Heart right ventricle (tissue), 16 donors: ENCODE data around the gene GALNT7. TPM values are rescaled to one million over a fixed set of nuclear protein-coding genes. Genes with fewer than 3 reads are reported as not detected.

Experiments used
- ATAC-seq, 8 donors: fragments of 200-7000 bp; cut with Tn5 transposase; one replicate each; pipeline ENCODE4 v1.9.1; 2020; ENCODE audit warnings: mild to moderate bottlenecking in 8 of 8, moderate library complexity in 8 of 8, moderate number of reproducible peaks in 1 of 8
- DNase-seq, 2 donors: peaks; one replicate each; pipeline ENCODE4 v3.0.0-alpha.2; 2020
- H3K27ac ChIP-seq, 10 donors: fragments of 200-600 bp; sonication (generic) in 2 of 10; one replicate each; pipeline versions ENCODE4 v1.5.0 to v1.8.0; 2020 to 2022; ENCODE audit warnings: mild to moderate bottlenecking in 3 of 10
- H3K27me3 ChIP-seq, 7 donors: fragments of 200-600 bp; one replicate each; pipeline ENCODE4 v1.8.0; 2021 to 2022; ENCODE audit warnings: mild to moderate bottlenecking in 2 of 7
- H3K36me3 ChIP-seq, 9 donors: fragments of 200-600 bp; sonication (generic) in 1 of 9; one replicate each; pipeline versions ENCODE4 v1.5.0 to v1.8.0; 2020 to 2022; ENCODE audit warnings: mild to moderate bottlenecking in 2 of 9
- H3K4me1 ChIP-seq, 9 donors: fragments of 200-600 bp; sonication (generic) in 1 of 9; one replicate each; pipeline versions ENCODE4 v1.5.0 to v1.8.0; 2020 to 2022; ENCODE audit warnings: mild to moderate bottlenecking in 4 of 9
- H3K4me3 ChIP-seq, 10 donors: fragments of 200-600 bp; sonication (generic) in 2 of 10; one replicate each; pipeline versions ENCODE4 v1.5.0 to v1.8.0; 2020 to 2022; ENCODE audit warnings: mild to moderate bottlenecking in 7 of 10, moderate library complexity in 2 of 10
- H3K9me3 ChIP-seq, 11 donors: fragments of 200-600 bp in 10 of 11; sonication (generic) in 2 of 11; one replicate each; pipeline versions ENCODE4 v1.5.0 to v1.8.0; 2013 to 2022; ENCODE audit warnings: mild to moderate bottlenecking in 2 of 11, control low read depth in 1 of 11, moderate library complexity in 1 of 11
- WGBS, 2 donors: extraction: QIAGEN DNeasy Blood & Tissue Kit; methylation state at CpG; one replicate each; pipeline ENCODE4 v1.1.7; 2013; ENCODE audit warnings: inconsistent platforms in 1 of 2; 5-methylcytosine and 5-hydroxymethylcytosine counted together
- intact Hi-C, 10 donors: fragments of 100-400 bp; cut with DNase I; formaldehyde crosslinking; loops; one replicate each; pipeline versions ENCODE4 v1.11.1 to v1.14.2; 2022
- polyA plus RNA-seq, 2 donors: library from polyadenylated mRNA; stranded (reverse); fragments of 200-250 nt; gene quantifications; one replicate each; pipeline ENCODE4 v1.2.3, GENCODE V29; 2013
- total RNA-seq, 10 donors: library from RNA; stranded (reverse); fragmentation: NEBNext Ultra II Directional in 3 of 10; extraction: Animal tissue kit (Norgen Biotek cat#: 25700) in 3 of 10; gene quantifications; one replicate each; pipeline versions ENCODE4 v1.2.1 to v1.2.4, GENCODE V29; 2021 to 2023
- TF ChIP-seq, protein P1 (sequence below), 9 donors: fragments of 200-600 bp; sonication (generic) in 2 of 9; IDR thresholded peaks; one replicate each; pipeline versions ENCODE4 v1.5.0 to v1.8.0; 2021 to 2022; ENCODE audit warnings: antibody characterized with exemption in 9 of 9, mild to moderate bottlenecking in 5 of 9, moderate library complexity in 1 of 9
- donor health status: Arrhythmogenic right ventricular cardiomyopathy.
- donor health status: ischemic (EF 13 %, LVEDD 7.1; RV severe dilation, severe dysfunction).
- donor health status: healthy with polysubstance abuse.
- donor health status: DM: no; HTN: yes; CAD: no.
- donor health status: DM: no; HTN: no; CAD: no.
- donor health status: ischemic (EF 25% LVEDD 6.9; RV normal size, moderate dysfunction).
- donor health status: ischemic (EF 25% LVEDD 5.7; RV mildly dilated, moderate dysfunction).
- donor health status: healthy.
- donor health status: DM: yes; HTN: yes; CAD: no.
- donor health status: Ischemic cardiomyopathy.
- donor health status: ischemic (EF 35%, LVEDD 5.7; RV mildly dilated, moderate dysfunction).
- donor health status: nonischemic (EF 11% LVEDD 7.7; RV severe dilation, severe dysfunction).
- donor health status: DM: yes; HTN: yes; CAD: no.
- donor health status: PGD.
- donor health status: ischemic (EF 29% LVEDD 5.4; RV normal size, mild dysfunction).
- donor health status: nonischemic (EF 23%, LVEDD 6.1; RV moderate dilation, normal function).

Gene GALNT7
- total and polyA plus RNA-seq, 12 donors = 2.2 to 8.8 (median 5.3) TPM

DNA sequence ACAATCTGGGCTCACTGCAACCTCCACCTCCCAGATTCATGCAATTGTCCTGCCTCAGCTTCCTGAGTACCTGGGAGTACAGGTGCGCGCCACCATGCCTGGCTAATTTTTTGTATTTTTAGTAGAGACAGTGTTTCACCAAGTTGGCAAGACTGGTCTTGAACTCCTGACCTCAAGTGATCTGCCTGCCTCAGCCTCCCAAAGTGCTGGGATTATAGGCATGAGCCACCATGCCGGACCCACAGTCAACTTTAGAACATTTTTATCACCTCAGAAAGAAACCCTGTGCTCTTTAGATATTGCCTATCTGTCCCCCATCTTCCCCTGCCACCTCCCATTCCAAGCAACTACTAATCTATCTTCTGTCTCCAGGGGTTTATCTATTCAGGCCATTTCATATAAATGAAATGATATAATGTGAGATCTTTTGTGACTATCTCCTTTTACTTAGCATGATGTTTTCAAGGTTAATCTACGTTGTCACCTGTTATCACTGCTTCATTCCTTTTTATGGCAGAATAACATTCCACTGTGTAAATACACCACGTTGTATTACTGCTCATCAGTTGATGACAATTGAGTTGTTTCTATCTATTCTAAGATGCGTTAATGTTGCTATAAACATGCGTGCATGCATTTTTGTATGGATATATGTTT lies 44.3 kb upstream of the GALNT7 start:
- ATAC-seq (no peak), DNase-seq (no peak)
- Histone ChIP-seq H3K27me3 (no peaks in the 10 kb centered on the region), H3K9me3 (no peaks in the 10 kb centered on the region), H3K4me3 (no peak overlapping the region), H3K4me1 (peaks cover 0 to 15% (median 5%) of the 10 kb centered on the region in 9 donors), H3K36me3 (no peaks in the 10 kb centered on the region), H3K27ac (no peak overlapping the region)
- intact Hi-C loops = no loop called here
- whole genome bisulfite sequencing, 2 donors = 89 to 91% methylated on average over 7 of the region's 7 CpGs
- TF ChIP-seq, protein P1, sequence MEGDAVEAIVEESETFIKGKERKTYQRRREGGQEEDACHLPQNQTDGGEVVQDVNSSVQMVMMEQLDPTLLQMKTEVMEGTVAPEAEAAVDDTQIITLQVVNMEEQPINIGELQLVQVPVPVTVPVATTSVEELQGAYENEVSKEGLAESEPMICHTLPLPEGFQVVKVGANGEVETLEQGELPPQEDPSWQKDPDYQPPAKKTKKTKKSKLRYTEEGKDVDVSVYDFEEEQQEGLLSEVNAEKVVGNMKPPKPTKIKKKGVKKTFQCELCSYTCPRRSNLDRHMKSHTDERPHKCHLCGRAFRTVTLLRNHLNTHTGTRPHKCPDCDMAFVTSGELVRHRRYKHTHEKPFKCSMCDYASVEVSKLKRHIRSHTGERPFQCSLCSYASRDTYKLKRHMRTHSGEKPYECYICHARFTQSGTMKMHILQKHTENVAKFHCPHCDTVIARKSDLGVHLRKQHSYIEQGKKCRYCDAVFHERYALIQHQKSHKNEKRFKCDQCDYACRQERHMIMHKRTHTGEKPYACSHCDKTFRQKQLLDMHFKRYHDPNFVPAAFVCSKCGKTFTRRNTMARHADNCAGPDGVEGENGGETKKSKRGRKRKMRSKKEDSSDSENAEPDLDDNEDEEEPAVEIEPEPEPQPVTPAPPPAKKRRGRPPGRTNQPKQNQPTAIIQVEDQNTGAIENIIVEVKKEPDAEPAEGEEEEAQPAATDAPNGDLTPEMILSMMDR (IDR thresholded peaks at IDR 0.05) = no peak

DNA sequence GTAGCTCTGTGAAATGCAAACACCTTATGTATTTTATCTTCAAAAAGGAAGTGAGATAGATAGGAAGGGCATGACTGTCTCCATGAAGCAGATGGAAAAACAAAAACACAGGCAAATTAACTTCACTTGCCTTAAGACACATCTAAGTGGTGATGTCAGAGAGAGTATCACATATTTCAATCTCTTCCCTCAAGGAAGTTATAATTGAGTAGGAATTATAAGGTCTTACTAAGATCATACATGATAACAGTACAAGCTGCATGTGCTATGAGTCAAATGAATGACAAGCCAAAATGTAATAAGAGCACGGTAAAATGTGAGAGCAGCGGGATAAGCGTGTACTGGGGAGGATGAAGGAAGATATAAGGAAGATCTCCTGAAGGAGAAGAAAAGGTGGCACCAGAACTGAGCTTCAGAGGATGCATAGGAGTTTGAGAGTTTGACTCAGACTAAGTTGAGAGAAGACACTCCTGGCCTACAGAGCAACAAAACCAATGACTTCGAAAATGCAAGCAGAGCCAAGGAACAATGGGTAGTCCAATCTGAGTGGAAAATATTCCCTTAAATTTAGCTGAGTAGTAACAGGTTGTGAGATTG lies 43.3 kb upstream of the GALNT7 start:
- Histone ChIP-seq H3K36me3 (no peaks in the 10 kb centered on the region), H3K9me3 (no peaks in the 10 kb centered on the region), H3K27me3 (no peaks in the 10 kb centered on the region), H3K27ac (no peak overlapping the region), H3K4me1 (peaks cover 0 to 15% (median 5%) of the 10 kb centered on the region in 9 donors), H3K4me3 (no peak overlapping the region)
- 73 to 89% methylated on average over 4 of the region's 4 CpGs for WGBS, 2 donors
- ATAC-seq = no peak
- DNase-seq = no peak
- TF ChIP-seq, protein P1 (IDR thresholded peaks at IDR 0.05) = no peak
- intact Hi-C loops = no loop called here

DNA sequence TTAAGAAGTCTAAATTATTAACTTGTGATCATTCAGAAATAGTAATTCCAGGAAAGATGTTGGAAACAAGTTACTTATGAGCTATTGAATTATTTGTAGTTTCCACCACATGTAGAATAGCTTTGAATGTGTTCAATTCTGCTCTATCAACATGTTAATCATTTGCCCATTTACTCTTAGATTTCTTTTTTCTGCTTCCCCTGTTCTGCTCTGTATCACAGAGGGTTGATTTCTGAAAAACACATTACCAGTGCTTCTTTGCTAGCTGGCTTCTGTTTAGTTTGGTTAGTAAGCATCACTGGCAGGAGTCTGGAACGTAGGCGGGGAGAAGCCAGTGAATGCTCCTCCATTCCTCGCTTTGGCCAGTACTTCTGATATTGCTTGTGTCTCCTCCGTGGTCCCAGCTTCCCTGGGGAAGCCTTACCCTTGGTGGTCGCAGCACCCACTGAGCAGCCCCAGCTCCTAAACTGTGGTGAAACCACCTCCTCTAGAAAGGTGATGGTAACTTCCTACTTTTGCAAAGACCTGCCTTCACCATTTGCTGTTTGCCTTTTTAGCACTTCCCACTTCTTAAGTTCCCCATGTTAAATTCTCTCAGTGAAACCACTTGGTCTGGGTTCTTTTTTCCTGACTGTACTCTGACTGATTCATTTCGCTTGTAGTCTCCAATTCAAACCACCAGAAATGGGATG lies 40.3 kb upstream of the GALNT7 start:
- no peak for DNase-seq
- intact Hi-C loops = no loop called here
- Histone ChIP-seq H3K9me3 (no peaks in the 10 kb centered on the region), H3K4me3 (no peak overlapping the region), H3K27me3 (no peaks in the 10 kb centered on the region), H3K27ac (no peak overlapping the region), H3K4me1 (no peaks in the 10 kb centered on the region), H3K36me3 (no peaks in the 10 kb centered on the region)
- WGBS, 2 donors = 84 to 85% methylated on average over 6 of the region's 6 CpGs
- no peak for ATAC-seq
- TF ChIP-seq, protein P1 (IDR thresholded peaks at IDR 0.05) = no peak

DNA sequence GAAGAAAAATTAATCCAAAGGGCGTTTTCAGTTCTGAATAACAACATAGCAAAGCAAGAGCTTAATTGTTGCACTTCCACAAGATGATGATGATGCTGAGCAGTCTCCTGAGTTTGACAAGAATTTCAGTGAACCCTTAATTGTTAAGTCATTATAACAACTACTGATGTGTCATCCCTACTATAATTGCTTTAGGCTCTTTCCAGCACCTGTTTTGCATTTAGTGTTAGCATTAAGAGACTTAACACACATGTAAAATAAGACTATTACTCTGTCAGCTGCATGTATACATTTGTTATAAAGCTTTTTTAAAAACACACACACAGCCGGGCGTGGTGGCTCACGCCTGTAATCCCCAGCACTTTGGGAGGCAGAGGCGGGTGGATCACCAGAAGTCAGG lies 37.9 kb upstream of the GALNT7 start:
- Histone ChIP-seq H3K9me3 (no peaks in the 10 kb centered on the region), H3K36me3 (no peaks in the 10 kb centered on the region), H3K27me3 (no peaks in the 10 kb centered on the region), H3K4me3 (no peak overlapping the region), H3K4me1 (no peaks in the 10 kb centered on the region), H3K27ac (no peak overlapping the region)
- intact Hi-C loops = no loop called here
- TF ChIP-seq, protein P1 (IDR thresholded peaks at IDR 0.05) = no peak
- 95 to 99% methylated on average over 5 of the region's 5 CpGs for WGBS, 2 donors
- ATAC-seq (no peak), DNase-seq (no peak)
